Lung (tissue), 12 donors: Measurements from ENCODE around the gene COBLL1. TPM values are rescaled to one million over a fixed set of nuclear protein-coding genes. Genes with fewer than 3 reads are reported as not detected.

Experiments
- ATAC-seq: fragments of 200-7000 bp; cut with Tn5 transposase; one replicate; pipeline ENCODE4 v1.9.1; 2020; ENCODE audit warnings: moderate number of reproducible peaks; ENCODE audit not compliant: insufficient read depth, low FRiP score
- DNase-seq, 3 donors: peaks; one replicate each; pipeline ENCODE4 v3.0.0-alpha.2; 2013 to 2017
- H3K27ac ChIP-seq, 2 donors: one replicate each; pipeline ENCODE4 v1.5.1; 2013; ENCODE audit warnings: mild to moderate bottlenecking in 2 of 2, moderate library complexity in 2 of 2, control low read depth in 1 of 2, inconsistent platforms in 1 of 2, low read depth in 1 of 2, low read length in 1 of 2
- H3K27me3 ChIP-seq, 3 donors: one replicate each; pipeline ENCODE4 v1.5.1; 2013; ENCODE audit warnings: low read length in 2 of 3; ENCODE audit not compliant: control insufficient read depth in 3 of 3, insufficient read depth in 3 of 3
- H3K36me3 ChIP-seq, 4 donors: one replicate each; pipeline ENCODE4 v1.5.1; 2013; ENCODE audit warnings: low read length in 4 of 4, mild to moderate bottlenecking in 1 of 4, moderate library complexity in 1 of 4; ENCODE audit not compliant: control insufficient read depth in 4 of 4, insufficient read depth in 4 of 4
- H3K4me1 ChIP-seq, 5 donors: one replicate each; pipeline ENCODE4 v1.5.1; 2013; ENCODE audit warnings: low read length in 5 of 5, mild to moderate bottlenecking in 2 of 5, moderate library complexity in 1 of 5; ENCODE audit not compliant: control insufficient read depth in 5 of 5, insufficient read depth in 5 of 5
- H3K4me3 ChIP-seq: one replicate; pipeline ENCODE4 v1.5.1; 2013; ENCODE audit warnings: mild to moderate bottlenecking, control low read depth, moderate library complexity
- H3K9ac ChIP-seq, 2 donors: one replicate each; pipeline ENCODE4 v1.5.1; 2013; ENCODE audit warnings: low read length in 2 of 2, control low read depth in 1 of 2; ENCODE audit not compliant: insufficient read depth in 1 of 2
- H3K9me3 ChIP-seq, 4 donors: one replicate each; pipeline ENCODE4 v1.5.1; 2013; ENCODE audit warnings: low read length in 3 of 4, mild to moderate bottlenecking in 1 of 4, moderate library complexity in 1 of 4; ENCODE audit not compliant: control insufficient read depth in 4 of 4, insufficient read depth in 3 of 4
- CTCF ChIP-seq: IDR thresholded peaks from 2 replicates; pipeline ENCODE4 v1.5.1; 2012; ENCODE audit warnings: mild to moderate bottlenecking; ENCODE audit errors: control extremely low read depth, extremely low read depth
- WGBS, 2 donors: extraction: QIAGEN DNeasy Blood & Tissue Kit; methylation state at CpG; one replicate each; pipeline ENCODE4 v1.1.7; 2013; 5-methylcytosine and 5-hydroxymethylcytosine counted together
- polyA plus RNA-seq, 2 donors: library from polyadenylated mRNA; stranded (reverse); fragments of 200-250 nt; gene quantifications; one replicate each; pipeline ENCODE4 v1.2.1, GENCODE V29; 2013
- total RNA-seq, 2 donors: library from RNA; depleted of rRNA in 1 of 2; stranded (reverse); fragments of >200 nt in 1 of 2; gene quantifications; one replicate each; pipeline ENCODE4 v1.2.1, GENCODE V29; 2014 to 2021
- donor health status: control.
- donor health status: control.
- donor health status: Bipolar disorder and iron deficiency.
- donor health status: healthy.
- donor health status: DM: yes; HTN: yes; CAD: no.

COBLL1 gene
- total and polyA plus RNA-seq, 4 donors: 13.0 to 86.5 (median 53.7) TPM

GRCh38 chr2:164812378-164812777 is 29.2 kb downstream of the COBLL1 start:
- Histone ChIP-seq H3K4me1 (peaks cover 0 to 6% (median 0%) of the 10 kb centered on the region in 5 donors), H3K9ac (no peak overlapping the region), H3K4me3 (no peak overlapping the region), H3K9me3 (no peaks in the 10 kb centered on the region), H3K36me3 (no peaks in the 10 kb centered on the region), H3K27ac (no peak overlapping the region), H3K27me3 (no peaks in the 10 kb centered on the region)
- ATAC-seq: no peak
- no peak for TF ChIP-seq CTCF
- no peak for DNase-seq
- WGBS, 2 donors: 98 to 99% methylated on average over 1 of the region's 1 CpG

DNA sequence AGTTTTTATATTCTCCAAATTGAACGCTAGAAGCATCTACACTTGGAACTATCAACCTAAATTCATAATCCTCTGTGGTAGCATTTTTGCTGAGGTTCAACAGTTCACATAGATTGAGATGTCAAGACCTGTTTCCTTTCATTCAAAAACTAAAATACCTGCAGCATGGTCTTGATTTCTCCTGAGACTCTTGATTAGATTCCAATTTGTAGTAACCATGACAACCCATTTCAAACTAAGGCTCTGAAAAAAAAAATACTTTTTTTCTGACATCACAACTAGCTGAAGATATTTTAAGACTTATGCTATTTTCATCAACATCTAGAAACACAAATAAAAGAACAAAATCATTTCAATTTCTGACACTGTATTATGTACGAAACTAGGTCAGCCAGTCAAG is 29.8 kb downstream of the COBLL1 start:
- no peak overlapping the region for H3K27ac ChIP-seq
- H3K4me3 ChIP-seq: no peak overlapping the region
- TF ChIP-seq CTCF: no peak
- H3K36me3 ChIP-seq: no peaks in the 10 kb centered on the region
- H3K9ac ChIP-seq: no peak overlapping the region
- DNase-seq (no peak), ATAC-seq (no peak)
- WGBS, 2 donors: 86 to 95% methylated on average over 2 of the region's 2 CpGs
- H3K27me3 ChIP-seq: no peaks in the 10 kb centered on the region
- no peaks in the 10 kb centered on the region for H3K9me3 ChIP-seq
- H3K4me1 ChIP-seq: peaks cover 0 to 6% (median 0%) of the 10 kb centered on the region in 5 donors

GRCh38 chr2:164810843-164811242 is 30.8 kb downstream of the COBLL1 start:
- H3K36me3 ChIP-seq: no peaks in the 10 kb centered on the region
- DNase-seq (no peak), ATAC-seq (peak; percentile 66)
- no peak overlapping the region for H3K27ac ChIP-seq
- no peak overlapping the region for H3K4me3 ChIP-seq
- H3K9me3 ChIP-seq: no peaks in the 10 kb centered on the region
- no peak for TF ChIP-seq CTCF
- no peak overlapping the region for H3K9ac ChIP-seq
- peaks cover 0 to 7% (median 0%) of the 10 kb centered on the region in 5 donors for H3K4me1 ChIP-seq
- no peaks in the 10 kb centered on the region for H3K27me3 ChIP-seq

GRCh38 chr2:164808776-164809175 is 32.8 kb downstream of the COBLL1 start:
- DNase-seq (peak in 1 of 3 donors; percentile 8), ATAC-seq (no peak)
- H3K27me3 ChIP-seq: no peaks in the 10 kb centered on the region
- 24 to 70% methylated on average over 1 of the region's 1 CpG for WGBS, 2 donors
- H3K9ac ChIP-seq: no peak overlapping the region
- no peak for TF ChIP-seq CTCF
- H3K4me3 ChIP-seq: no peak overlapping the region
- H3K4me1 ChIP-seq: peaks cover 0 to 8% (median 0%) of the 10 kb centered on the region in 5 donors
- H3K36me3 ChIP-seq: no peaks in the 10 kb centered on the region
- no peak overlapping the region for H3K27ac ChIP-seq
- H3K9me3 ChIP-seq: no peaks in the 10 kb centered on the region
